HFFc6 (cell line): ENCODE data around the gene NTSR1. TPM values are rescaled to one million over a fixed set of nuclear protein-coding genes. Genes with fewer than 3 reads are reported as not detected.
A peak's percentile ranks its signal among the peaks of the same experiment; 100 is the strongest.

Experiments used
- DNase-seq: peaks from one replicate; pipeline ENCODE4 v3.0.0-alpha.2; 2018
- H3K27ac Mint-ChIP-seq: 2 replicates; pipeline ENCODE4 v1.8.0; 2020; ENCODE audit warnings: mild to moderate bottlenecking, mixed read lengths
- H3K27me3 Mint-ChIP-seq: 2 replicates; pipeline ENCODE4 v1.8.0; 2021; ENCODE audit warnings: mild to moderate bottlenecking, moderate library complexity, mixed read lengths; ENCODE audit not compliant: insufficient read depth
- H3K36me3 Mint-ChIP-seq: 2 replicates; pipeline ENCODE4 v1.8.0; 2021; ENCODE audit warnings: low read depth, mixed read lengths
- H3K4me1 Mint-ChIP-seq: 2 replicates; pipeline ENCODE4 v1.8.0; 2020; ENCODE audit warnings: low read depth, mixed read lengths
- H3K4me3 Mint-ChIP-seq: 2 replicates; pipeline ENCODE4 v1.8.0; 2020; ENCODE audit warnings: mild to moderate bottlenecking, moderate library complexity, mixed read lengths
- H3K9me3 Mint-ChIP-seq: 2 replicates; pipeline ENCODE4 v1.8.0; 2020; ENCODE audit warnings: mild to moderate bottlenecking, mixed read lengths
- CTCF ChIP-seq: fragments of 200-600 bp; sonication (generic); IDR thresholded peaks from 2 replicates; pipeline ENCODE4 v1.5.0; 2021; ENCODE audit warnings: antibody characterized with exemption, mild to moderate bottlenecking
- total RNA-seq, 6 experiments: library from RNA; stranded (reverse); fragmentation: NEBNext Ultra II Directional; extraction: Animal tissue kit (Norgen Biotek cat#: 25700); gene quantifications; 2 replicates in 1 of 6; 3 replicates in 5 of 6; pipeline ENCODE4 v1.2.3, GENCODE V29; 2021

The NTSR1 gene
- total RNA-seq, 6 experiments from 2014 or later, result 3.1 to 6.5 (median 5.6) TPM

- TF ChIP-seq CTCF, result no peak
- Mint-ChIP-seq H3K4me3 (no peak overlapping the region), H3K27ac (peak overlapping the region; percentile 76), H3K36me3 (no peaks in the 10 kb centered on the region), H3K4me1 (peaks cover 19% of the 10 kb centered on the region), H3K27me3 (no peaks in the 10 kb centered on the region; the same call in none of the 2 replicates), H3K9me3 (no peaks in the 10 kb centered on the region)
- peak; percentile 88 for DNase-seq
These were observed 46.2 kb upstream of the NTSR1 start for GRCh38 chr20:62662422-62662821.

GRCh38 chr20:62663145-62664018, 45.3 kb upstream of the NTSR1 start:
- no peak for DNase-seq
- Mint-ChIP-seq H3K4me1 (peaks cover 19% of the 10 kb centered on the region), H3K9me3 (no peaks in the 10 kb centered on the region), H3K27ac (peak overlapping the region; percentile 46), H3K27me3 (no peaks in the 10 kb centered on the region; the same call in none of the 2 replicates), H3K36me3 (no peaks in the 10 kb centered on the region), H3K4me3 (no peak overlapping the region)
- TF ChIP-seq CTCF, result no peak

GRCh38 chr20:62664019-62664971, 44.3 kb upstream of the NTSR1 start:
- Mint-ChIP-seq H3K4me1 (peaks cover 19% of the 10 kb centered on the region), H3K27ac (no peak overlapping the region), H3K9me3 (no peaks in the 10 kb centered on the region), H3K27me3 (no peaks in the 10 kb centered on the region; the same call in none of the 2 replicates), H3K4me3 (no peak overlapping the region), H3K36me3 (no peaks in the 10 kb centered on the region)
- no peak; the same call in 1 of the 2 replicates for TF ChIP-seq CTCF
- DNase-seq, result no peak

GRCh38 chr20:62665153-62665754, 43.4 kb upstream of the NTSR1 start:
- DNase-seq, result no peak
- no peak for TF ChIP-seq CTCF
- H3K4me1 Mint-ChIP-seq, result peaks cover 19% of the 10 kb centered on the region
- H3K4me3 Mint-ChIP-seq, result no peak overlapping the region
- H3K27ac Mint-ChIP-seq, result no peak overlapping the region
- no peaks in the 10 kb centered on the region; the same call in none of the 2 replicates for H3K27me3 Mint-ChIP-seq
- H3K9me3 Mint-ChIP-seq, result no peaks in the 10 kb centered on the region
- H3K36me3 Mint-ChIP-seq, result no peaks in the 10 kb centered on the region
